Ureter (tissue), 1 donor: ENCODE results near the gene MDP1. TPM values are rescaled to one million over a fixed set of nuclear protein-coding genes. Genes with fewer than 3 reads are reported as not detected.

Experiments
- DNase-seq: peaks from one replicate; pipeline ENCODE4 v3.0.0-alpha.2; 2020; ENCODE audit warnings: low spot score
- total RNA-seq: library from RNA; stranded (reverse); gene quantifications from one replicate; pipeline ENCODE4 v1.2.4, GENCODE V29; 2023
- donor health status: DM: yes; HTN: yes; CAD: no.

MDP1 gene
- total RNA-seq, 1 donor from 2014 or later, result 17.0 TPM

DNA sequence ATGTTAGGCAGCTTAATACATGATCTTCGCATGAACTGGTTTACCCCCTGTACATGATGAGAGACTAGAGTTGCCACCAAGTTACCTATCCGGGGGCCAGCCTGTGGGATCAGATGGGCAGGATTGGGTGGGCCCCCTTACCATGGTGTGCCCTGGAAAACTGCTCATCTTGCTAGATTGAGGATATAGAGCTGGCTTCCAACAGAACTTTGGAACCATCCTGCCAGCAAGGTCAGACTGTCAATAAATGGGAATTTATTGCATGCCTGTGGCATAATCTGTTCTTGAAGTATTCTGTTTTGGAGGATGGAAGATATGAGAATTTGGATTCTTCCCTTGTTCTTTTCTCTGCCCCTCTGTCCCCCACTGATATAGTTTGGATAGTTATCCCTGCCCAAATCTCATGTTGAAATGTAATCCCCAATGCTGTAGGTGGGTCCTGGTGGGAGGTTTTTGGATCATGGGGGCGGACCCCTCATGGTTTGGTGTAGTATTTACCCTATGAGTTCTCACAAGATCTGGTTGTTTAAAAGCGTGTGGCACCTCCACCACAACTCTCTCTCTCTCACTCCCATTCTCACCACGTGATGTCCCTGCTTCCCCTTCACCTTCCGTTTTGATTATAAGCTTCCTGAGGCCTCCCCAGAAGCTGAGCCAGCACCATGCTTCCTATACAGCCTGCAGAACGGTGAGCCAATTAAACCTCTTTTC is 16.9 kb downstream of the MDP1 start:
- no peak for DNase-seq

DNA sequence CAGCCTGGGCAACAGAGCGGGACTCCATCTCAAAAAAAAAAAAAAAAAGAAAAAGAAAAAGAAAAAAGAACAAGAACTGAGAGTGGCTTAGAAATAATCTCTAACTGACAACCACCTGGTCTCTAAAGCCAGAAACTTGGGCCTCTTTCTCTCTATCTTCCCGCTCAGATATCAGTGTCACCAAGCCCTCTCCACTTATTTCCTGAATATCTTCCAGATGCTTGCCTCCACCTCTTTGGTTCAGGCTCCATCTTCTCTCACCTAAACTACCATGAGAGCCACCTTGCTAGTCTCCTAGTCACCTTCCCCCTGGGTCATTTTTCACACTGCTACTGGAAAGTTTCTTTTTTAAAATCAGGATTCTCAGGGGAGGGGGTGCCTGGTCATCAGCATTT is 18.8 kb downstream of the MDP1 start:
- DNase-seq, result no peak

DNA sequence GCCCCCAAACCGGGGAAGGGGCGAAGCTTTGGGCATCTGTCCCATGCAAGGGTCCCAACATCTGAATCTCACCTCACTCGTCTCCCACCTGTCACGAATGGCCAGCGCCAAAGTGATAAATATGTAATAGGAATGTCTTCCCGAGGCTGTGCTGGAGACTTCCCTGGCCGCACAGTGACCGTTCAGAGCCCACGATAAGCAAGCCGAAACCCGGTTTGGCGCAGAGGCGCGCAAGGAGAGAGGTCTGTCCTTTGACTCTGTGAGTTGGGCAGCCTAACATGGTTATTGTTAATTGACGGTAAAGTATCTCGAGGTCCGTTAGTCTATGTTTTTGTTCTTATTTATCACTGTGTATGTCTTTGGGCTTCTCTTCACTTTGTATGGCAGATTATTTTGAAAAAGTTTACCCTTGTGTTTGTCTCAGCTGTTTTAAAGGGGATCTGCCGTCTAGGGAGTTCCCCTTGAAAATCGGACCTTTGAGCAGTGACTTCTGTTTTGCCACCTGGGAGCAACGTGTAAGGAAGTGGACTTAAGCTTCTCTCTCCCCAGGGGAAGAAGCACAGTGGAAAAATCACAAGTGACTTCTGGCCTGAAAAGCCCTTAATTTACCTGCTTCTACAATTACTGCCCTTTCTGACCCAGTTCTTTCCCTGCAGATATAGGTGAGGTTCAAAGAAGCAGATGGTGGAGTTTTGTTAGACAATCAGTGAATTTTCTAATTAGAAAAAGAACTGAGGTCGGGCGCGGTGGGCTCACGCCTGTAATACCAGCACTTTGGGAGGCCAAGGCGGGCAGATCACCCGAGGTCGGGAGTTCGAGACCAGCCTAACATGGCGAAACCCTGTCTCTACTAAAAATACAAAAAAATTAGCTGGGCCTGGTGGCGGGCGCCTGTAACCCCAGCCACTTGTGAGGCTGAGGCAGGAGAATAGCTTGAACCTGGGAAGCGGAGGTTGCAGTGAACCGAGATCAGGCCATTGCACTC is 19.5 kb downstream of the MDP1 start:
- no peak for DNase-seq

DNA sequence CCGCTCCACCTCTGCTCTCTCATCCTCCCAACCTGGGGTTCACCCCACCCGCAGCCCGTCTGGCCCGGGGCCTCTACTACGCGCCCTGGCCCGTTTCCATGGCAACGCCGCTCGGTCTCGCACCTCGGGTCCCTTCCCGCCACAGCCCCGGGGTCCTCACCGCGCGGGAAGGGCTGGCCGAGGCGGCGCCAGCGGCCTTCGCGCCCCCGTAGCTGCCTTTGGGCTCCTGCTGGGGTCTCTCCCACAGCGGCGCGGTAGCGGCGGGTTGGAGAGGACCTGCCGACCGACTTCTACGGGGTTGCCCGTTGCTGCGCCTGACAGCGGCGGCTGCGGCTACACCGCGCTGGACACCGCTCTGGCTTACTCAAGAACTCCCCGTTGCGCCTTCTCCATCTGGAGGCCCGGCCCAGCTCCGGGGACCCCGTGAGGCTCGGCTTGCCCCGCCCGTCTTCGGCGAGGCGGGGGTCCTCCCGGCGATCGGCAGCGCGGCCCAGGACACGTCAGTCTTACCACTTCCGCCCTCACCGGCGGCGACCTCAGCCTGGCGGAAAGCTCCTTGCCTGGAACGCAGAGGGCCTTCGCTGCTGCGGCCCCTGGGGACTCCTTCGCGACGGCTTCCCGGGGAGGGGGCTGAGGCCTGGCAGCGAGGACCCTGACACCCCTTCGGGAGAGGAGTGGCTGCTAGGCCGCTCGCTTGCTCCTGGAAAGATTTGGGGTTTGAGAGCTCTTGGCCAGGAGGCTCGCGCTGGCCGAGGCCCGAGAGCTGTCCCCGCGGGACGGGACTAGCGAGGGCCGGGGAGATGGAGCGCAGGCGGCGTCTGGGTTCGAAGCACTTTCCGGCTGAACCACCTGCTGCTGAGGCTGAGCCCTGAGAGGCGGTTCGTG is 20.4 kb downstream of the MDP1 start, which contains the start of gene TM9SF1:
TSS of gene TM9SF1 (minus strand) at position 256 of the 885 bp plus-strand sequence. CDS start 422 bp downstream, outside the sequence.
- DNase-seq, result peak; percentile 88

DNA sequence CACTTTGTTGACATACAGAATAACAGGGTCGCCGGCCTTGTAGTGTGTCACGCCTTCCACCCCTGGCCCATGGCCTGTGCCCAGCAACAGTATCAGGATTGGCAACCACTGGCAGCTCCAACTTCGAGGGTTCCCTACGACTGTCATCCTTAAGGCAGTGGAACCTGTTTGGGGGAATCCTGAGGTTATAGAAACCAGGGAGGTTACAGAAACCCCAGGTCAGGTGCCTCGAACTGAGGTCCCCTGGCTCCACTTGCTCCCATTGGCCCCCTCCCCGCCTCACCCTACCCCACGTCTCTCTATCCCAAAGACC is 21.0 kb downstream of the MDP1 start:
- DNase-seq, result no peak

DNA sequence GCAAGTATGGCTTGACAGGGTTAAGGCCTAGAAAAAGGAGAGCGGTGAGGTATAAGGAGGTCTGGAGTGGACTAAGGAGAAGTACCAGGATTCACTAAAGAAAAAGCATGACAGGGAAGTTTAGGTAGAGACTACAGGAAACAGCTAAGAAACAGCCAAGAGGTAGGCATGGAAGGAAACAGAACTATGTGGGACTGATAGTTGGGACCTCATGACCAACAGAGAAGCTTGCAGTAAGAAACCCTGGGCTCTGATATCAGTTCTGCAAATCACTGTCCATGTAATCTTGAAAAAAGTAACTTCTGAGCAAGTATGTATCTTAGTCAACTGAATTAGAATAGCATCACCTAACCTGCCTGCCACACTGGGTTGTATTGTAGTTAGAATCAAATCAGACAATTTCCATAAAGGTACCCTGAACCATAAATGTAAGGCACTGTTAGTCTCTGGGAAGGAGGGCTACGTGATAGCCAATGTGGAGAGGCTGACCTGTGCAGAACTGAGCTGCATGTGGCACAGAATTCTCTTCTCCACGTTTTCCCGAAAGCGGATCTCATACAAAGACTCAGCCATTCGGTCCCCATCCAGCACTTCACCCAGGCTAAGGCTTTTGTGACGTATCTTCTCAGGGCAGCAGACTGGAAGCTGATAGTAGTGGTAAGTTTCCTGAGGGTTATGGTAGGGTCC is 21.5 kb downstream of the MDP1 start:
- no peak for DNase-seq

DNA sequence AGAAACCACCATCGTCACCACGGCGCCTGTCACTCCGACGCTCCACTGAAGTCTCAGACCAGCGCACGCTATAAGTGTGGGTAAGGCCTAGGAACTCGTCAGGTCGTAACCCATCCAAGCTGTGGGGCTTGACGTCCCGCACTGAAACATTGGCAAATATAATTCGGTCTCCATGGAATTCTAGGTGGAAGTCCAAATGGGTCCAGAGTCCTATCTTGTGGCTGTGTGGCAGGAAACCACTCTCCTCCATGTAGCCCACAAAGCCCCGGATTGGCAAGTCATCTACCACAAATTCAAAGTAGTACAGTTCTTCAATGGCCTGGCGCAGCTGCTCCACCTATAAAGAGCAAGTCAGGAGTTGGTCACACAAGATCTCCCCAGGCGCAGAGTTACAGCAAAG is 22.9 kb downstream of the MDP1 start:
- DNase-seq, result no peak

DNA sequence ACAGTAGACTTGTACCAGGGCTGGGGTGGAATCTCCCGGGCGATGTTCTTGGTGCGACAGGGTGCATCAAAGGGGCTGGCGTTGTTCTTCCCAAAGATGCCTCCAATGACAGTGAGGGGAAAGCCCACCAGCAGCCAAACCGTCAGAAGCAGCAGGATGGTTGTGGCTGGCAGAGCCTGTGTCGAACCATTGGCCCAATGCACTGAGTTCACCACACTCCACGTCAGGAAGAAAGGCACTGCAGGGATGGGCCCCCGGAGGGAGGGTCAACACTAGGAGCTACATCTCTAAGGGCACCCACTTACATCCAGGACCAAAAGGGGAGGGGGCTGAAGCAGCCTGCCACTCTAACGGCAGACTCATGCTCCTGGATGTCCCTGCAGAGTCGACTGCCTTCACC is 25.4 kb downstream of the MDP1 start:
- no peak for DNase-seq

DNA sequence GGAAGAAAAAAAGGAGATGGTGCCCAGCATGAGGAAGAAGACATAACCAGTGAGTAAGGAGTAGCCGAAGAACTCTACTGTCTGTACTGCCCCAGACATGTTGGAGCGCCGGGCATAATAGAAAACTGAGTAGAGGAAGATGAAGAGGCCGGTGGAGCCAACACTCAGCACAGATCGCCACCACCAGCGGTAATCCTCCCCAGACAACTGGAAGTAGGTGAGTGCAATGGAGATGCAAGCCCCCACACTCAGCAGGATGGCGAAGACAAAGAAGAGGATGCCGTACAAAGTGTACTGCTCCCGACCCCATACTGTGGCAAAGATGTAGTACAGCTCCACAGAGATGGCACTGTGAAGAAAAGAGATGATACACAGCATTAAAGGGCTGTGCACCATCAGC is 26.4 kb downstream of the MDP1 start:
- no peak for DNase-seq

DNA sequence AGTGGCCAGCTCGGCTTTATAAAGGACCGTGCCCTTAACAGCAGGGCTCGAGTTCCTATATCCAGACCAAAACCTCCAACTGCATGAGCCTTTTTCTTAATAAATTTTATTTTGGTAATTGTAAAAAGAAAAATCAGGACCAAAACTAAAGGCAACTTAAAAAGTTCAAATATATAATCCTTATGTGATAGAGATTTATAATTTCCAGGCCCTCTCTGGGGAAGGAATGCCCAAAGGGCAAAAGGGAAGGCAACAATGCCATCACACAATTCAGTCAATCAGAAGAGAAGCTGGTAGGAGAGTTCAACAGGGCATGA is 26.8 kb downstream of the MDP1 start:
- DNase-seq, result no peak

DNA sequence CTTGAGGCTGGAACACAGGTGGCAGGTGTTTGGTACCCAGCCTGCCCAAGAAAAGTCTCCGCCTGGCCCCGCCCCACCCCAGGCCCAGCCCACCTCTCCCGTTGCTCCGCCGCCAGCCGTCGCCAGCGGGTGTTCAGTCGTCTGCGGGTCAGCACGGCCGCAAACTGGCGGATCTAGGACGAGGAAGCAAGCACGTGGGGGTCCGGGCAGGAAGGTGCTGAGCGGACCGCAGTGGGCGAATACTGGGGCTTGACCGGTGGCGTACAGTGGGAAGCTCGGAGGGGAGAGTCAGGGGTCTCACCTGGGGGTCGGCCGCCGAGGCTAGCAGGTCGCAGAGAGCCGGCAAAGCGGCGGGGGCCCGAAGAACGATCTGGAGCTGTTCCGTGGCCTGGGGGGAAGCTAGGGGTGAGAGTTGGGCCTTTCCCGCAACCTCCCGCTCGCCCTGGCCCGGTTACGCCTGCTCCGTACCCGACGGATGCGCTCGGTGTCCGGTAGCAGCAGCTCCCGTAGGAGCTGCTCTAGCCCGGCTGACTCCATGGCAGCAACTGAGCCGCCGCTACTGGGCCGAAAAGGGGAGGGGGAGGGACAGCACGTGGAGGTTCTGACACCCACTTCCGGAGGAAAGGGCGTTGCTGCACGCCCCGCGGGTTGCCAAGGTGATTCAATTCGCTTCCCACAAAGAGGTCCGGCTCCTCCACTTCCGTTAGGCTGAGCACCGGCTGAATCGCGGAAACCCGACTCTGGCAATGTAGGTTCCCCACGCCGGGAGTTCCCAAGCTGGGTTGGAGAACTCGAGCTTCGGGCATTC is 27.4 kb downstream of the MDP1 start, which contains the start of gene IPO4:
TSS of gene IPO4 (minus strand) at position 566 of the 808 bp plus-strand sequence. CDS start at position 537, 29 bp downstream.
- peak; percentile 98 for DNase-seq

DNA sequence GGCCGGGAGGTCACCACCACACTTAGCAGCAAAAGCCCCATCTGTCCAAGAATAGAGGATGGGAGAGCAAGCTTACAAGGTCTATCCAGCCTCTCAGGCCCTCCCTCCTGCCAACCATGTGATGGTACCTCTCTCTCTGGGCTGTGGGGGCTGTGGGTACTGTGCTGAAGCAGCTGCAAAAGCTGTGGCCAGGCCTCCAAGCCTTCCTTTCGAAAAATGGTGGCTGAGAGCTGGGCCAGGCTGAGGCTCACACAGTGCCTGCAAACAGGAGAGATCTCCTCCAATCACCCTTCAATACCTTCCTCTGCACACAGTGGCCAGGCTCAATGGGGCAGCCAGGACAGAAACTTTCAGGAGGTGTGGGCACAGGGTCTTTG is 28.3 kb downstream of the MDP1 start:
- DNase-seq, result no peak

DNA sequence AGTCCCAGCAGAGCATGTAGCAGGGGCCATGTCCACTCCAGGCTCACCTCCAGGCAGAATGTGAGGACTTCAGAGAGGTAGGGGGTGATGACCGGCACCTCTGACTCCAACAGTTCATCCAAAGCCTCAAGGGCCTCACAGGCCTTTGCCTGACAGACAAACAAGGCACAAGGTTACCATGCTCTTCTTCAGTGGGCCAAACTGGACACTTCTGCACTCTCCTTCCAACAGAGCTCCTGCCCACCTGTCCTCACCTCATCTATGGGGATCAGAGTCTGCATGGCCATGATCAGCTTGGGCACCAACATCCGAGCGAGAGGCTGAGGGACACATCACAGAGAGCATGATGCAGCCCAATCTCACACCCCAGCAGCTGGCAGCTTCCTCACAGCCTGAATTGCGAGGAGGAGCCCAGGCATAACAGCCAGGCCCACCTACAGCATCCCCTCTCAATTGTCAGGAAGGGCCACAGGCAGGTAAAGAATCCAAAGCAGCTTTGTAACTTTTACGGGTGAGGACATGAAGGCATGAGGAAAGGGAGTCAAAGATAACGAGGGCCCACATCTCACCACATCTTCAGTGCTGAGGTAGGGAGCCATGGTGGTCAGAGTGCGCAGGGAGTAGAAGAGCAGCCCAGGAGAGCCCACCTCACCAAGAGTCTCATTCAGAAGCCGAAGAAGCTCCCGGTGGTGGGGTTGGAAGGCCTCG is 28.9 kb downstream of the MDP1 start:
- no peak for DNase-seq

DNA sequence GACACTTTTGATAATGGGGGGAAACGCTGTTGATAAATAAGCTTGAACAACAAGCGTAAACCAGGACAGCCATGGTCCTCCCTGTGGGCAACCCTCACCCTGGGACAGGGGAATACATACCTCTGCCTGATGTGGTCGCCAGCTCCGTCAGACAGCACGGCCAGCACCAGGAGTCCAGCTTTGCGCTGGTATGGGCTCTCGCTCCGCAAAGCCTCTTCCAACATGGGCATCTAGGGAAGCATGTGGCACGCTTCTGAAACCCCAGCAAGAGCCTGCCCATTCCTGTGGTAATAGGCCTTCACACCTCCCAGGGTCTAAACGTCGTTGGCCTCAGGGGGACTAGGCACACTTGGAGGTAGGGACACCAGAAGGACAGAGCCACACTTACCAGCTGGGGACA is 30.1 kb downstream of the MDP1 start:
- no peak for DNase-seq

DNA sequence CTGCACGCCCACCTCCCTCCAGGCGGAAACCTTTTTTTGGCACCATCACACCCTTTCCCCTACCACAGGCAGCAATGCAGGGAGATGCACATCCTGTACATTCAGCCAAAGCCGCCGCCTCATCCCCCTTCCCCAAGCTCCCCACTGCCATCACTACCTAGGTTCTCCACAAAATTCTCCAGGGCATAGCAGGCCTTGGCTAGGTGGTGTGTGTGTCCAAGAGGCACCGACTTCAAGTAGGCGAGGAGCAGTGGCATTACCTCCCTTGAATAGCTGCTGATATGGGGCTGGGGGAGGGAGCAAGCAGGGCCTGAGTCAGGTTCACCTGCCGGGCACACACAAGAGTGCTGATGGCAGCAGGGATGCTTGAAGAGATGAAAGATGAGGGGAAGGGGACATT is 30.8 kb downstream of the MDP1 start:
- no peak for DNase-seq

DNA sequence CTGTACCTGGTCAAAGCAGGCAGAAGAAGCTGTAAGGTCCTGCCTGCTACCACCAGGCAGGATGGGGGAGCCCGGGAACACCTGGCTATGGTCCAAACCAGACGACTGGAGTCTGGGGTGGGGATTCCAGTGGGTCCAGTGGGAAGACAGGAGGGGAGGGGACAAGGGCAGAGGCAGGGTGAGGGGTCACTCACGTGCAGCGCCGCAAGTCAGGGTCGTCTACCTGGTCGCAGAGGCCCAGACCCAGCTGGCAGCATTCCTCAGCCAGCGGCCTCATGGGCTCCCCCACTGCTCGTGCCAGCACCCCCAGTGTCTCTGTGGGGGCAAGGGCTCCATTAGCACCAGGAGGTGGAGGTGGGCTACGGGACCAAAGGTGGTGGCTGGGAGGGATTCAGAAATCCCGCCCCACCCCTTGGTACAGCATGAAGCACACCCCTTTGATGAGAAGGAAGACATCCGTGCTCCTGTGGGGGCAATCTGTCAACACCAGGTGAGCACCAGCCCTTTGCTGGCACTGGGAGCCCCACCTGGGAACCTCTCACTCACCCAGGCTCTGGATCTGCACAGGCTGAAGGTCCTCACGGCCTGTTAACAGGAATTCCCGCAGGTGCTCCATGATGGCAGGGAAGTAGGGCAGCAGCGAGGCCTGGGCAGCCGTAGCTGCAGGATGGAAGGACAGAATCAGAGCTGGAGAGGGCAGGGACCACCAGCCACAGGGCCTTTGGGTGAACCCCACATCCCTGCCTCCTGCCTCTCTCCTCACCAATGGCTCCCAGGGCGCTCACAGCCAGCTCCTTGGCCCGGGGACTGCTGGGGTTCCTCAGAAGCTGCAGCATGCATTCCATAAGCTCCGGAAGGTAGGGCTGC is 31.5 kb downstream of the MDP1 start:
- no peak for DNase-seq

DNA sequence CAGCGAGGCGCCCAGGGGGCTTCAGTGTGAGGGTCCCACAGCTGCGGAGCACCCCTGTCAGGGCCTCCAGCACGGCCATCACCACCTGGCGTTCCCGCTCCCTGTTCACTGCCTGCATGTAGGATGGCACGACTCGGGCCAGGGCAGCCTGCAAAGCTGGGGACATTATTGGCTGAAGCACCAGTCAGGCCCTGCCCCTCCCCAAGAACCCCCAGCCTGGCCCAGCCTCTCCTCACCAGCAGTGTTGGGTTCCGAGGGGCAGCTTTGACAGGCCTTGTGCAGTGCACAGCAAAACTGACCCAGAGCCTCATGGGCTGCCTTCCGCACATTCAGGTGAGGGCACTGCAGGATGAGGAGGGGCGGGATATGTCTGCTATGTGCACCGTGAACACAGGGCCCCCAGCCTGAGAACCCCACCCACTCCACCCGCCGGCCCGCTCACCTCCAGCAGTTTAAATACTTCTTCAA is 32.8 kb downstream of the MDP1 start:
- no peak for DNase-seq

DNA sequence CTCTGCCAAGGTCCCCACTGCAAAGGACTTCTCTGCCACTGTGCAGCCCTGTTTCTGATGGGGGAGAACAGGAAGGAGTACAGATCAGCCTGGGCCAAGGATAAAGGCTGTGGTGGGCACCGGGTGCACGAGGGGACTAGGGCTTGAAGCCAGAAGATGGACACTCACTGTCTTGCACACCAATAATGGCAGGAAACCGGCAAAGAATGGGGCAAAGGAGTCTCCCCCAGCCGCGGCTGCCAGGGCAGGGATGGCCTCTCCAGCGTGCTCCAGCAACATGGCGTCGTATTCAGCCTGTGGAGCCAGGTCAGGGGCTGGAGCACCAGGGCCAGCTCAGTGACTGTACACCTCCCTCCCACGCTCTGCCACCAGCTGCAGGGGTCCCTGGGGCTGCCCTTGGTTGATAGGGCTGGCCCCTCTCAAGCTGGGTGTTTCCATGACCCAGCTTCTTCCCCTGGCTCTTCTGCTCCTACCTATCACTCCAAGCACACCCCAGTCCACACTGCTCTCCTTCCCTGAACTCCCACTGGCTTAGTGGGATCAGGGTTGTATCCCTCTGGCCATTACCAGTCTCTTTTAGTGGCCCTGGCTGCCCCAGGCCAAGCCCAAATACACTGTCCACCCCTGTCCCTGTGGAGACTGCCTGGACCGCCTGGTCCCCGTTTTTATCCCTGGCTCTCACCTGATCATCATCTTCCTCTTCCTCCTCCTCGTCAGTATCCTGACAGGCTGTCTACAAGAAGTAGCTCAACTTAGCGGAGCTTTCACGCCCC is 33.6 kb downstream of the MDP1 start:
- DNase-seq, result no peak
